Lung (tissue), 12 donors: ENCODE measurements around the gene S100A8. TPM values are rescaled to one million over a fixed set of nuclear protein-coding genes. Genes with fewer than 3 reads are reported as not detected.

Source experiments
- ATAC-seq: fragments of 200-7000 bp; cut with Tn5 transposase; one replicate; pipeline ENCODE4 v1.9.1; 2020; ENCODE audit warnings: moderate number of reproducible peaks; ENCODE audit not compliant: insufficient read depth, low FRiP score
- DNase-seq, 3 donors: peaks; one replicate each; pipeline ENCODE4 v3.0.0-alpha.2; 2013 to 2017
- H3K27ac ChIP-seq, 2 donors: one replicate each; pipeline ENCODE4 v1.5.1; 2013; ENCODE audit warnings: mild to moderate bottlenecking in 2 of 2, moderate library complexity in 2 of 2, control low read depth in 1 of 2, inconsistent platforms in 1 of 2, low read depth in 1 of 2, low read length in 1 of 2
- H3K27me3 ChIP-seq, 3 donors: one replicate each; pipeline ENCODE4 v1.5.1; 2013; ENCODE audit warnings: low read length in 2 of 3; ENCODE audit not compliant: control insufficient read depth in 3 of 3, insufficient read depth in 3 of 3
- H3K36me3 ChIP-seq, 4 donors: one replicate each; pipeline ENCODE4 v1.5.1; 2013; ENCODE audit warnings: low read length in 4 of 4, mild to moderate bottlenecking in 1 of 4, moderate library complexity in 1 of 4; ENCODE audit not compliant: control insufficient read depth in 4 of 4, insufficient read depth in 4 of 4
- H3K4me1 ChIP-seq, 5 donors: one replicate each; pipeline ENCODE4 v1.5.1; 2013; ENCODE audit warnings: low read length in 5 of 5, mild to moderate bottlenecking in 2 of 5, moderate library complexity in 1 of 5; ENCODE audit not compliant: control insufficient read depth in 5 of 5, insufficient read depth in 5 of 5
- H3K4me3 ChIP-seq: one replicate; pipeline ENCODE4 v1.5.1; 2013; ENCODE audit warnings: mild to moderate bottlenecking, control low read depth, moderate library complexity
- H3K9ac ChIP-seq, 2 donors: one replicate each; pipeline ENCODE4 v1.5.1; 2013; ENCODE audit warnings: low read length in 2 of 2, control low read depth in 1 of 2; ENCODE audit not compliant: insufficient read depth in 1 of 2
- H3K9me3 ChIP-seq, 4 donors: one replicate each; pipeline ENCODE4 v1.5.1; 2013; ENCODE audit warnings: low read length in 3 of 4, mild to moderate bottlenecking in 1 of 4, moderate library complexity in 1 of 4; ENCODE audit not compliant: control insufficient read depth in 4 of 4, insufficient read depth in 3 of 4
- WGBS, 2 donors: extraction: QIAGEN DNeasy Blood & Tissue Kit; methylation state at CpG; one replicate each; pipeline ENCODE4 v1.1.7; 2013; 5-methylcytosine and 5-hydroxymethylcytosine counted together
- polyA plus RNA-seq, 2 donors: library from polyadenylated mRNA; stranded (reverse); fragments of 200-250 nt; gene quantifications; one replicate each; pipeline ENCODE4 v1.2.1, GENCODE V29; 2013
- total RNA-seq, 2 donors: library from RNA; depleted of rRNA in 1 of 2; stranded (reverse); fragments of >200 nt in 1 of 2; gene quantifications; one replicate each; pipeline ENCODE4 v1.2.1, GENCODE V29; 2014 to 2021
- TF ChIP-seq, protein P1 (sequence below): IDR thresholded peaks from 2 replicates; pipeline ENCODE4 v1.5.1; 2012; ENCODE audit warnings: mild to moderate bottlenecking; ENCODE audit errors: control extremely low read depth, extremely low read depth
- donor health status: control.
- donor health status: control.
- donor health status: Bipolar disorder and iron deficiency.
- donor health status: healthy.
- donor health status: DM: yes; HTN: yes; CAD: no.

S100A8 gene
- total and polyA plus RNA-seq, 4 donors = 69.8 to 6,695 (median 589) TPM

DNA sequence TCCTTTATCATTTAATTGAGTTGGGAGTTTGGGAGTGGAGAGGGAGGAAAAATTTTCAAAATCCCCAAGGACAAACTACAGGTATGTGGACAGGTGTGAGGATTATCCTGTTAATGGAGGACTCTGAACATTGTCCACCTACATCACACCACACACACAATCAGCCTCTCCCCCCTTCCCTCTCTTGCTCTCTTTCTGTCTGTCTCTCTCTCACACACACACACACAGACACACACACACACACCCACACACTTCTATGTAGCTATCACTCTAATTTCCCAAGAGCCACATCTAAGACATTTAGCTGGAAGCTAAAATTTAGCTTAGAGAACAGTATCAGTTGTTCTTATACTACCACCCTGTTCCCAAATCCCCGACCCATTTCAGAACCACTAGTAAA is 1.5 kb downstream of the S100A8 start:
- no peak overlapping the region for H3K4me3 ChIP-seq
- WGBS, 2 donors = 84 to 85% methylated on average over 1 of the region's 1 CpG
- TF ChIP-seq, protein P1, sequence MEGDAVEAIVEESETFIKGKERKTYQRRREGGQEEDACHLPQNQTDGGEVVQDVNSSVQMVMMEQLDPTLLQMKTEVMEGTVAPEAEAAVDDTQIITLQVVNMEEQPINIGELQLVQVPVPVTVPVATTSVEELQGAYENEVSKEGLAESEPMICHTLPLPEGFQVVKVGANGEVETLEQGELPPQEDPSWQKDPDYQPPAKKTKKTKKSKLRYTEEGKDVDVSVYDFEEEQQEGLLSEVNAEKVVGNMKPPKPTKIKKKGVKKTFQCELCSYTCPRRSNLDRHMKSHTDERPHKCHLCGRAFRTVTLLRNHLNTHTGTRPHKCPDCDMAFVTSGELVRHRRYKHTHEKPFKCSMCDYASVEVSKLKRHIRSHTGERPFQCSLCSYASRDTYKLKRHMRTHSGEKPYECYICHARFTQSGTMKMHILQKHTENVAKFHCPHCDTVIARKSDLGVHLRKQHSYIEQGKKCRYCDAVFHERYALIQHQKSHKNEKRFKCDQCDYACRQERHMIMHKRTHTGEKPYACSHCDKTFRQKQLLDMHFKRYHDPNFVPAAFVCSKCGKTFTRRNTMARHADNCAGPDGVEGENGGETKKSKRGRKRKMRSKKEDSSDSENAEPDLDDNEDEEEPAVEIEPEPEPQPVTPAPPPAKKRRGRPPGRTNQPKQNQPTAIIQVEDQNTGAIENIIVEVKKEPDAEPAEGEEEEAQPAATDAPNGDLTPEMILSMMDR = no peak

GRCh38 chr1:153387785-153388184 is 3.1 kb downstream of the S100A8 start:
- peaks cover 0 to 2% (median 0%) of the 10 kb centered on the region in 3 donors for H3K27me3 ChIP-seq
- DNase-seq (no peak), ATAC-seq (no peak)
- H3K36me3 ChIP-seq = no peaks in the 10 kb centered on the region
- WGBS, 2 donors = 71 to 91% methylated on average over 4 of the region's 4 CpGs
- no peak overlapping the region for H3K9ac ChIP-seq
- no peak overlapping the region for H3K4me3 ChIP-seq
- no peak overlapping the region for H3K27ac ChIP-seq
- H3K4me1 ChIP-seq = no peaks in the 10 kb centered on the region
- TF ChIP-seq, protein P1 = no peak
- H3K9me3 ChIP-seq = no peaks in the 10 kb centered on the region

More for the DNA sequence above, 1.5 kb downstream of the S100A8 start:
- Histone ChIP-seq H3K27me3 (peaks cover 0 to 6% (median 3%) of the 10 kb centered on the region in 3 donors), H3K9ac (no peak overlapping the region), H3K4me1 (no peaks in the 10 kb centered on the region), H3K9me3 (no peaks in the 10 kb centered on the region), H3K27ac (no peak overlapping the region), H3K36me3 (no peaks in the 10 kb centered on the region)
- ATAC-seq = no peak
- DNase-seq = no peak

DNA sequence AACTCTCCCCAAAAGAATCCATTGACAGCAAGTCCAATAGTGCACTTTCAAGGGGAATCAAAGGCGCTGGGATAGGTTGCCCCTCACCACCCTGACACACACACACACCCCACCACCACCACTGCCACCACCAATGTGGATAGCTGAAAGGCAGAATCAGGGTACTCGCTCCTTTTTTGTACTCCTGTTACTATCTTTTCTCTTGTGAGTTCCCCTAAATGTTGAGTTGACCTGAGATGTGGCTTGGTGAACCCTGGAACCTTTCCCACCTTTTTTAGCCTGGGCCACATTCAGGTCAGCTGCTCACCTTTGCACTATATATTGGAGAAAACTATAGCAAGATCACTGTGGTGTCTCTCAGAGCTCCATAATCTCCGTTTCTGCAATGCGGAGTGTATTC is 3.9 kb downstream of the S100A8 start:
- H3K4me3 ChIP-seq = no peak overlapping the region
- no peaks in the 10 kb centered on the region for H3K36me3 ChIP-seq
- H3K9ac ChIP-seq = no peak overlapping the region
- TF ChIP-seq, protein P1 = no peak
- H3K27ac ChIP-seq = no peak overlapping the region
- H3K9me3 ChIP-seq = no peaks in the 10 kb centered on the region
- ATAC-seq (no peak), DNase-seq (no peak)
- H3K27me3 ChIP-seq = peaks cover 0 to 2% (median 0%) of the 10 kb centered on the region in 3 donors
- 88 to 94% methylated on average over 4 of the region's 4 CpGs for WGBS, 2 donors
- H3K4me1 ChIP-seq = no peaks in the 10 kb centered on the region

DNA sequence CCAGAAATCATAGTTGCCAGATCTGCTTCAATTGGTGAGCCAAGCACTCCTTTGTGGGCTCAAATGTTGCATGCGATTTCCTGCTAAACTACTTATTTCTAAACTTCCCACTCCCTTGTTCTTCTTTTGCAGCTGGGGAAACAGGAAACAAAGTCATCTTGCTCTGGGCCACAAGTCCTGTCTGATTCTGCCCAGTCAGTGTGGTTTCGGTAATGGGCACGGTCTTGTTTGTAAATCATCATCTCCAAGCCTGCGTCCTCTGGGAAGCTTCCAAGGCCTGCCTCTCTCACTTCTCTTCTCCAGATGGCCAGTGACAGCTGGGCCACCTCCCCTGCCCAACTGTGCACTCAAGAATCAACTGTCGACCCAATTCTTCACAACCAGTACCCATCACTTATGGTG is 4.4 kb downstream of the S100A8 start:
- H3K4me1 ChIP-seq = no peaks in the 10 kb centered on the region
- peaks cover 0 to 2% (median 0%) of the 10 kb centered on the region in 4 donors for H3K9me3 ChIP-seq
- H3K27me3 ChIP-seq = peaks cover 0 to 2% (median 0%) of the 10 kb centered on the region in 3 donors
- no peak overlapping the region for H3K4me3 ChIP-seq
- ATAC-seq = peak; percentile 48
- H3K27ac ChIP-seq = no peak overlapping the region
- DNase-seq = peak in 2 of 3 donors; percentile 2 to 5
- TF ChIP-seq, protein P1 = no peak
- no peak overlapping the region for H3K9ac ChIP-seq
- no peaks in the 10 kb centered on the region for H3K36me3 ChIP-seq
- WGBS, 2 donors = 25 to 57% methylated on average over 5 of the region's 5 CpGs
